HepG2 (cell line): ENCODE results near the gene CYTH2. TPM values are rescaled to one million over a fixed set of nuclear protein-coding genes. Genes with fewer than 3 reads are reported as not detected.

Experiments
- ARNT ChIP-seq: fragments of 450-650 bp; IDR thresholded peaks from 2 replicates; pipeline ENCODE4 v1.6.1; 2017
- HNF1B ChIP-seq: sonication (generic); formaldehyde crosslinking; IDR thresholded peaks from 2 replicates; pipeline ENCODE4 v1.5.1; 2020; ENCODE audit warnings: mild to moderate bottlenecking, moderate library complexity, missing genetic modification reagents
- MYNN ChIP-seq: sonication (generic); formaldehyde crosslinking; IDR thresholded peaks from 2 replicates; pipeline ENCODE4 v1.4.0; 2020; ENCODE audit warnings: mild to moderate bottlenecking, low read depth, missing genetic modification reagents
- ZNF34 ChIP-seq: sonication (generic); formaldehyde crosslinking; IDR thresholded peaks from 2 replicates; pipeline ENCODE4 v1.4.0; 2020; ENCODE audit warnings: mild to moderate bottlenecking, missing genetic modification reagents, borderline replicate concordance
- ZNF615 ChIP-seq: sonication (generic); formaldehyde crosslinking; IDR thresholded peaks from 2 replicates; pipeline ENCODE4 v1.5.0; 2020; ENCODE audit warnings: mild to moderate bottlenecking, missing genetic modification reagents, borderline replicate concordance
- ZNF629 ChIP-seq: sonication (generic); formaldehyde crosslinking; conservative IDR thresholded peaks from 2 replicates; pipeline ENCODE4 v1.5.0; 2020; ENCODE audit warnings: missing genetic modification reagents
- polyA plus RNA-seq, 8 experiments: library from polyadenylated mRNA; depleted of rRNA in 3 of 8; stranded (reverse) in 7 of 8; unstranded in 1 of 8; fragments of >200 nt; fragmentation: Illumina TruSeq in 4 of 8; extraction: Trizol in 4 of 8; gene quantifications; 2 replicates each; pipeline versions ENCODE4 v1.2.1 to v1.2.3, GENCODE V29; 2011 to 2016; ENCODE audit warnings: low read depth in 4 of 8, missing spikeins in 1 of 8, mixed read lengths in 1 of 8; ENCODE audit not compliant: insufficient read depth in 1 of 8
- total RNA-seq, 5 experiments: library from RNA; depleted of rRNA; stranded (reverse); fragments of >200 nt; fragmentation: Illumina TruSeq; extraction: Trizol; gene quantifications; 2 replicates each; pipeline ENCODE4 v1.2.3, GENCODE V29; 2016; ENCODE audit warnings: low read depth in 1 of 5
- TF ChIP-seq, protein P1 (sequence below): IDR thresholded peaks from 2 replicates; pipeline ENCODE4 v1.6.1; 2016; ENCODE audit warnings: missing genetic modification reagents, missing compliant biosample characterization
- TF ChIP-seq, protein P2 (sequence below), 2 experiments: fragments of 450-650 bp in 1 of 2; sonication (generic) in 1 of 2; formaldehyde crosslinking; IDR thresholded peaks; 2 replicates each; pipeline versions ENCODE4 v1.5.0 to v1.8.0; 2020 to 2022; ENCODE audit warnings: mild to moderate bottlenecking in 1 of 2, missing genetic modification reagents in 1 of 2
- TF ChIP-seq, protein P3 (sequence below): sonication (generic); formaldehyde crosslinking; IDR thresholded peaks from 2 replicates; pipeline ENCODE4 v1.5.0; 2020; ENCODE audit warnings: missing genetic modification reagents

CYTH2 gene
- total and polyA plus RNA-seq, 2 of the 13 experiments (the other 11 are each of a cell fraction or from before 2014, with no cell fraction given) = 16.5 to 39.3 TPM

- no peak for TF ChIP-seq ZNF615
- peak; percentile 87 for TF ChIP-seq ZNF629 (CRISPR knock-in tag)
- no peak for TF ChIP-seq HNF1B (CRISPR knock-in tag)
- TF ChIP-seq, protein P1, sequence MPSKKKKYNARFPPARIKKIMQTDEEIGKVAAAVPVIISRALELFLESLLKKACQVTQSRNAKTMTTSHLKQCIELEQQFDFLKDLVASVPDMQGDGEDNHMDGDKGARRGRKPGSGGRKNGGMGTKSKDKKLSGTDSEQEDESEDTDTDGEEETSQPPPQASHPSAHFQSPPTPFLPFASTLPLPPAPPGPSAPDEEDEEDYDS (CRISPR knock-in tag) = no peak
- TF ChIP-seq ZNF34 (CRISPR knock-in tag) = no peak
- no peak for TF ChIP-seq ARNT
- TF ChIP-seq, protein P2, sequence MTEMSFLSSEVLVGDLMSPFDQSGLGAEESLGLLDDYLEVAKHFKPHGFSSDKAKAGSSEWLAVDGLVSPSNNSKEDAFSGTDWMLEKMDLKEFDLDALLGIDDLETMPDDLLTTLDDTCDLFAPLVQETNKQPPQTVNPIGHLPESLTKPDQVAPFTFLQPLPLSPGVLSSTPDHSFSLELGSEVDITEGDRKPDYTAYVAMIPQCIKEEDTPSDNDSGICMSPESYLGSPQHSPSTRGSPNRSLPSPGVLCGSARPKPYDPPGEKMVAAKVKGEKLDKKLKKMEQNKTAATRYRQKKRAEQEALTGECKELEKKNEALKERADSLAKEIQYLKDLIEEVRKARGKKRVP (CRISPR knock-in tag; IDR thresholded peaks at IDR 0.05) = no peak
- TF ChIP-seq, protein P3, sequence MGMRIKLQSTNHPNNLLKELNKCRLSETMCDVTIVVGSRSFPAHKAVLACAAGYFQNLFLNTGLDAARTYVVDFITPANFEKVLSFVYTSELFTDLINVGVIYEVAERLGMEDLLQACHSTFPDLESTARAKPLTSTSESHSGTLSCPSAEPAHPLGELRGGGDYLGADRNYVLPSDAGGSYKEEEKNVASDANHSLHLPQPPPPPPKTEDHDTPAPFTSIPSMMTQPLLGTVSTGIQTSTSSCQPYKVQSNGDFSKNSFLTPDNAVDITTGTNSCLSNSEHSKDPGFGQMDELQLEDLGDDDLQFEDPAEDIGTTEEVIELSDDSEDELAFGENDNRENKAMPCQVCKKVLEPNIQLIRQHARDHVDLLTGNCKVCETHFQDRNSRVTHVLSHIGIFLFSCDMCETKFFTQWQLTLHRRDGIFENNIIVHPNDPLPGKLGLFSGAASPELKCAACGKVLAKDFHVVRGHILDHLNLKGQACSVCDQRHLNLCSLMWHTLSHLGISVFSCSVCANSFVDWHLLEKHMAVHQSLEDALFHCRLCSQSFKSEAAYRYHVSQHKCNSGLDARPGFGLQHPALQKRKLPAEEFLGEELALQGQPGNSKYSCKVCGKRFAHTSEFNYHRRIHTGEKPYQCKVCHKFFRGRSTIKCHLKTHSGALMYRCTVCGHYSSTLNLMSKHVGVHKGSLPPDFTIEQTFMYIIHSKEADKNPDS = no peak
- TF ChIP-seq MYNN (CRISPR knock-in tag) = no peak
Measured at GRCh38 chr19:48441360-48442050, 27.7 kb upstream of the CYTH2 start (continued).
